Measurements from ENCODE around the gene FCGR3B.
"Not testable (repeated sequence)": the region's sequence is repeated elsewhere in the genome, so short reads cannot be mapped to it uniquely, and the experiment has no call there.

- TF ChIP-seq CTCF (conservative IDR thresholded peaks at IDR 0.05 in 1 of 2, IDR thresholded peaks at IDR 0.05 in 1 of 2; ENCODE audit: extremely low read depth in 1 of 2, insufficient read depth in 1 of 2, low read depth in 1 of 2, low read length in 2 of 2); EZH2 (IDR thresholded peaks at IDR 0.05; ENCODE audit: borderline replicate concordance, low read length): not testable (repeated sequence)
Measured at GRCh38 chr1:161638251-161638993, 7.4 kb upstream of the FCGR3B start.

Measured in mammary epithelial cell (primary cell).